HTERT RPE-1 (cell line): ENCODE measurements around the gene ARHGAP1.

Experiments used
- in situ Hi-C: fragments of 300-500 bp; cut with MboI; formaldehyde crosslinking; loops from 4 replicates; pipeline ENCODE4 v1.14.3; 2020; ENCODE audit warnings: low sequenced_read_pairs

Gene ARHGAP1

DNA sequence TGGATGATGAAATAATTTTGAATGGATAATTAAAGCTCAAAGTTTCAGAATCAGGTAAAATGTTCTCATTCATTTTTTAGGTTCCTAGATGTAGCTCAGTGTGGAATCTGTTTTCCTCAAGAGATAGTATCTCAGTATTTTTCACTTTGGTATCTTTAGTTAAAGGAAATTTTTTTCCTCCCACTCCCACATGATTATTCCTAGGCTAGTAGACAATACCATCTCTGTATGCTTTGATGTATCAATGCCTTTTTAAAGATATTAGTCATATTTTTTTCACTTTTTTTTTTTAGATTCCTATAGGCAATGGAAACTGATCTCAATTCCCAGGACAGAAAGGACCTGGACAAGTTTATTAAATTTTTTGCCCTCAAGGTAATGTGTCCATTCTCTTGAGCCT, 56.4 kb downstream of the ARHGAP1 start:
- in situ Hi-C loops = no loop called here

DNA sequence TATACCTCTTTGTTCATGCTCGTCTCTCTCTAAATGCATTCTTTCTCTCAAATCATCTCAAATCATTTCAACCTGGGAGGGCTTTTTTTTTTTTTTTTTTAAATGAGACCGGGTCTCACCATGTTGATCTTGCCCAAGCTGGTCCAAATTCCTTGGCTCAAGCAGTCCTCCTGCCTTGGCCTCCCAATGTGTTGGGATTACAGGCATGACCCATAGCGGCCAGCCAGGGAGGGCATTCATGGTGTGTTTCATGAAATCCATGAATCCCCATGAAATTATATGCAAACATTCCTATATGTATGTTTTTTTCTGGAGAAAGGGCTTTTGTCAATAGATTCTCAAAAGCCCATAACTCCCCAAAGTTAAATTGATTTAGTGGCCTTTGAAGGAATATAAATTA, 56.9 kb downstream of the ARHGAP1 start:
- in situ Hi-C loops = no loop called here

DNA sequence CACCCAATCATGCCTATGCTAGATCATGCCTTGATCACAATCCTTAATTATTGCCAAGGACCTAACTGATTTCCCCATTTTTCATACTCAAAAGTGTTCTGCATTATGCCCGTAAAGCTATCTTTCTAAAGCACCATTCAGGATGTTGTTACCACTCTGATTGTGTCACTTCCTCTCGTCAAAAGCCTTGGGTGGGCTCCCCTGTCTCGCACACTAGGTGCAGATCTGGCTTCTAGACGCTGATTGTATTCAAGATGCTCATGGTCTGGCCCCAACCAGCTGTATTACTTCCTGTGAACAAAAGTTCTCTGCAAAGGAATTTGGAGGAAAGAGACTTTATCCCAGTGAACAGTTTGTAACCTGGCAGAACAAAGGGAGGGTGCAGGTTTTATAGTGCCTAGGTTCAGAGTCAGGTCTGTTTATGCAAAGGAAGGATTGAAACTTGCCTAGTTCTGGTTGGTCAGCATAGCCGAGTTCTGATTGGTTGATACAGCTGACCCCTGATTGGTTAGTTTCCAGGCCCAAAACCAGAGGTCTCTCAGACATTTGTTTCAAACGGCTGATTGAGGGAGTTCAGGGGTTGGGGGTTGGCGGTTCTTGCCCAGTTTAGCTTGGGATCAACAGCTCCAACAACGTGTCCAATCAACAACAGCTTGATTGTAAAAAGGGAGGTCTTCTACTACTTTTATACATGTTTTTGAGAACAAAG, 57.6 kb downstream of the ARHGAP1 start:
- in situ Hi-C loops = no loop called here

DNA sequence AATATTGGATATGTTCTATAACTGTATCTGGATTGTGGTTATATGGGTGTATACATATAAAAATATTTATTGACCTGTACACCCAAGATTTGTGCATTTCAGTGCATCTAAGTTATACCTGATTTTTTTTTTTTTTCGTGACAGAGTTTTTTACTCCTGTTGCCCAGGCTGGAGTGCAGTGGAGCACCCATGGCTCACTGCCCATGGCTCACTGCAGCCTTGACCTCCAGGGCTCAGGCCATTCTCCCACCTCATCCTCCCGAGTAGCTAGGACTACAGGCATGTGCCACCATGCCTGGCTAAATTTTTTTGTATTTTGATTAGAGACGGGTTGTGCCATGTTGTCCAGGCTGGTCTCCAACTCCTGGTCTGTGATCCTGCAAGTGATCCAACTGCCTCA, 58.8 kb downstream of the ARHGAP1 start:
- in situ Hi-C loops = no loop called here

DNA sequence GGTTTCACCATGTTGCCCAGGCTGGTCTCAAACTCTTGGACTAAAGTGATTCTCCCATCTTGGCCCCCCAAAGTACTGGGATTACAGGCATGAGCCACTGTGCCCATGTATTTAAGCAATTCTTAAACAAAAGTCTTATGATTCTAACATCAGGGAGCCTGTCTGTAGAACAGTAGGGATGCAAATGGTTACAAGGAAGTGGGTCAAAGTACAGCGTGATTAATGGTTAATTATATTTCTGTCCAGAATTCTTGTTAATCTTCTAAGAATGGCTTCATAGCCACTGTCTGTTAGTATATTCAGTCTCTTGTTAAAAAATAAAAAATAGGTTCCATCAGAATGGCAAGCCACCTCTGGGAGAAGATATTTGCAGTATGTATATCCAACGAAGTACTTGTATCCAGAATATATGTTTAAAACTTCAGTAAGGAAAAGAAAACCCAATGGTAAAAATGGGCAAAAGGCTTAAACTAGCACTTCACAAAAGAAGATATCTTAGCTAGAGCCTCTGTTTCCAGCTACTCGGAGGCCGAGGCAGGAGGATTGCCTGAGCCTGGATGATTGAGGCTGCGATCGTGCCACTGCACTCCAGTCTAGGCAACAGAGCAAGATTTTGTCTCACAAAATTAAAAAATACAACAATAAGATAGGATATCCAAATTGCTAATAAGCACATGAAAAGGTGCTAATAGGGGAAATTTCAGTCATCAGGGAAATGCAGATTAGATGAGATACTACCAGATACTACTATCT, 60.2 kb downstream of the ARHGAP1 start:
- in situ Hi-C loops = no loop called here

DNA sequence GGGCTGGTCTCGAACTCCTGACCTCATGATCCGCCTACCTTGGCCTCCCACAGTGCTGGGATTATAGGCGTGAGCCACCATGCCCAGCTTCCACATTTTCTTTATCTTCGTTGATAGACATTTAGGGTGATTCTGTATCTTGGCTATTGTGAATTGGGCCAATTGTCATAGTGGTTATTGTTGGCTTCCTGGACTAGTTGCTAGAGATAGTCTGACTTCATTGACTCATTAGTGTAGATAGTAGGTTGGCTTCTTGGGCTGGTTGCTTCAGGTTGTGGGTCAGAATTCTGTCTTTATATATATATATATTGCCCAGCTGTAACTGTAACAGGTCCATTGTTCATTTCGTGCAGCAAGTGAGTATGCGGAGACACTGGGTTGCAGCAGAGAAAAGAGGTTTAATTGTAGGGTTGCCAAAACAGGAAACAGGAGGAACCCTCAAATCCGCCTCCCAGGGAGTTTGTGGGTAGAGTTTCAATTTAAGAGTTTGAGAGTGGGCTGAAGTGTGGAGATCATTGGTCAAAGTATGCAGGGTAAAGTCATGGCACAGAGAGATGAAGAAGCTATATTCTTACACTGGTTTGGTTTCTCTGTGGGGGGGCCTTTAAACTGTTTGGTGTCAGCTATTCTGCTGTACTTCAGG, 61.1 kb downstream of the ARHGAP1 start:
- in situ Hi-C loops = no loop called here

DNA sequence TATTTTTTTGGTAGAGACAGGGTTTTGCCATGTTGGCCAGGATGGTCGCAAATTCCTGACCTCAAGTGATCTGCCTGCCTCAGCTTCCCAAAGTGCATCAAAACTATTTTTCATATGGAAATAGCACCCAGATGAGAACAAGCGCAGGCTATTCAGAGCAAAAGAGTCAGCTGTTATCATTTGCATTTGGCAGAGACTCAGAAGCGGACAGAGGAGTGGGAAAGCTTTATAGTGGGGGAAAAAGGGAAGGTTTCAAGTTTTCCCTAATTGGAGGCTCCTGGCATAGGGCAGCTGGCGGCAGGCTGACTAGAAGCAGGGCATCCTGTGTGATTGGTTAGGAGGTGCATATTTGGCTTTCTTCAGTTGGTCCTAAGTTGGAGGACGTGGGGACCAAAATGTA, 62.9 kb downstream of the ARHGAP1 start:
- in situ Hi-C loops = no loop called here

DNA sequence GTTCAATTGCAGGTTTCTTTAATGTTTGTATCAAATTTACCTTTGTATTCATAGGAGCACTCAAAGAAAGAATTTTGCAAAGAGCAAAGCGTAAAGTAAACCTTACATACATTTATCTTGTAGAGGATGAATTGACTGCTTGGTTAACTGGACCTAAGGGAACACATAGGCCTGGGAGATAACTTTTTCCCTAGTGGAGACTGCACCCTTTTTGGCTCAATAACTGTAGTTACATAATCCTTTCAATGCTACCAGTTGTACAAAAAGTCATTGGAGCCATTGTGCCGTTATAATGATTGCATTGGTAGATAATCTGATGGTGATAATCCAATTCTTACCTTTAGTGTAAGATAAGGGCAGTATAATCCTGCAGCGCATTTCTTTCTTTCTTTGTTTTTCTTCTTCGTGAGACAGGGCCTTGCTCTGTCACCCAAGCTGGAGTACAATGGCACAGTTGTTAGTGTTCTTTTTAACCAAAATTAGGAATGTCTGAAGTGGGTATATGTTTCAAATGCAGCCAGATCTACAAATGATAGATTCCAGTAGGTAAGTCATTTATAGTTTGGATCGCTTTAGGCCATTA, 64.8 kb downstream of the ARHGAP1 start:
- in situ Hi-C loops = no loop called here

DNA sequence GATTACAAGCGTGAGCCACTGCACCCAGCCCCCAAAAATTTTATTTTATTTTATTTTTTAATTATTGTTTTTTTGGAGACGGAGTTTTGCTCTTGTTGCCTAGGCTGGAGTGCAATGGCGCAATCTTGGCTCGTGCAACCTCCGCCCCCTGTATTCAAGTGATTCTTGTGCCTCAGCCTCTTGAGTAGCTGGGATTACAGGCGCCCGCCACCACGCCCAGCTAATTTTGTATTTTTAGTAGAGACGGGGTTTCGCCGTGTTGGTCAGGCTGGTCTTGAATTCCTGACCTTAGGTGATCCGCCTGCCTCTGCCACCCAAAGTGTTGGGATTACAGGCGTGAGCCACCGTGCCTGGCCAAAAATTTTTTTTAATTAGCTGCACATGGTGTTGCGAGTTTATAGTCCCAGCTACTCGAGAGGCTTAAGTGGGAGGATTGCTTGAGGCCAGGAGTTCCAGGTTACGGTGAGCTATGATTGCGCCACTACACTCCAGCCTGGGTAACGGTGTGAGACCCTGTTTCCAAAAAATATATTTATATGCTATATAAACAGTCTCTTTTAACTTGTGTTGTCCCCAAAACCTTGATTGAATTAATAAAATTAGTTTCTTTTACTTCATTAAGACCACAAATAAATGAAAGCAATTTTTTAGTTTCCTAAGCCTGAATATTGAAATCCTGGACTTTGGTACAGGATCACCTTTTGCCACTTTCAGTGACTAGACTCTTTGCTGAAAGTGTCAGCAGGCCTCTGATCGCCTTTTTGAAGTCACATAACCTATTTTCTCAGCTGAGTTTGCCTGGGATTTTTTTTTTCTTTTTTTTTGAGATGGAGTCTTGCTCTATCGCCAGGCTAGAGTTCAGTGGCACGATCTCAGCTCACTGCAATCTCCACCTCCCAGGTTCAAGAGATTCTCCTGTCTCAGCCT, 66.9 kb downstream of the ARHGAP1 start:
- in situ Hi-C loops = no loop called here

DNA sequence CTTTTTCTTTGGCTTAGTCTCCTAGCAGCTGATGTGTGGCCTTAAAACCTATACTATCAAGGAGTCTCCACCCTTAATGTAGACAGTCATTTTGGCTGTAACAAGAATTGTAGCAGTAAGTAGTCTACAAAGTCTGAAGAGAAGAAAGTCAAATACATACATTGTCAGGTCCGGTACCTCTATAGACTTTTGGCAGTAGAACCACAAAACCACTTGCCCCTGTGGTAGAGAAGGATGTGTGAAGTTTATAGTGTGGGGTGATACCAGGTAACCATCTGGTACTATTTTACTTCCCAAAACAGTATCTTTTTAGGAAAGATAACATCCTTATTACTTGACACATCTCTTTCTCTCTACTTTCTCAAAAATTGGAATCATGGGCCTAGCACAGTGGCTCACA, 67.9 kb downstream of the ARHGAP1 start:
- in situ Hi-C loops = no loop called here

DNA sequence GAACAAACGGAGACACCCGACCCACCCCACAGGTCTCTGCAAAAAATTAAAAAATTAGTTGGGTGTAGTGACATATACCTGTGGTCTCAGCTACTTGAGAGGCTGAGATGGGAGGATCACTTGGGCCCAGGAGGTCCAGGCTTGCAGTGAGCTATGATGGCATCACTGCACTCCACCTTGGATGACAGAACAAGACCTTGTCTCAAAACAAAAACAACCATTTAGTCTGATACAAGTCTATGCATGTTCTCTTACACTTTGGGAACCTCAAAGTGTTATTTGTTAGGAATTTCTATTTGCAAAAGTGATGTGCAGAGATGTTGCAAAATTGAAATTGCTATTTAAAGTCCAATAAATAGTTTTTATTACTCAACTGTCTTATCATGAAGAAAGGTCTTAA, 68.7 kb downstream of the ARHGAP1 start:
- in situ Hi-C loops = no loop called here

DNA sequence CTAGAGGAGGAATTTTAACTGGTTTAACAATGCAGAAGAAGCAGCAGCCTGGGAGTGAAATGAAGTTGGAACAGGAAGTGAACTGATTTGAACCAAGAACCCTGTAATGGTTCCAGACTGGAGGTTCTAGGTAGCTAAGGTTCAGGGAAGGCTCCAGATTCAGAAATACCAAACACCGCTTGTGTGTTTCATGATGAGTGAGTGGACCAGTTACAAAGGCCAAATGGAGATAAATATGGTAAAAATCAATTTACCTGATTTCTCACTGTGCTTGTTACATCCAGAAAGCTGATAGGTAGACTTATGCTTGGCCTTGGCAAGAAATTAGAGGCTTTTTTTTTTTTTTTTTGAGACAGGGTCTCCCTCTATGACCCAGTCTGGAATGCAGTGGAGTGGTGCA, 70.2 kb downstream of the ARHGAP1 start:
- in situ Hi-C loops = no loop called here

DNA sequence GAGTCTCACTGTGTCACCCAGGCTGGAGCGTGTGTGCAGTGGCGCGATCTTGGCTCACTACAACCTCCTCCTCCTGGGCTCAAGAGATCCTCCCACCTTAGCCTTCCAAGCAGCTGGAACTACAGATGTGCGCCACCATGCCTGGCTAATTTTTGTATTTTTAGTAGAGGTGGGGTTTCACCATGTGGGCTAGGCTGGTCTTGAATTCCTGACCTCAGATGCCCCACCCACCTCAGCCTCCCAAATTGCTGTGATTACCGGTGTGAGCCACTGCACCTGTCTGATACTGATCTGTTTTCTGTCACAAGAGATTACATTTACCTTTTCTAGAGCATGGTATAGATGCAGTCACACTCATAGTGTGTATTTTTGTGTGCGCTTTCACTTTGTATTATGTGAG, 71.5 kb downstream of the ARHGAP1 start:
- in situ Hi-C loops = no loop called here
